Activated CD4-positive, alpha-beta T cell treated with anti-CD3 and anti-CD28 coated beads, Interleukin-2, amount 50 U/mL, for 24 hours (primary cell): Measurements from ENCODE around the gene SLC9A2.

Experiments
- DNase-seq, 2 donors: peaks; one replicate each; pipeline ENCODE4 v3.0.0-alpha.2; 2020; ENCODE audit warnings: low read depth in 1 of 2, low spot score in 1 of 2

Gene SLC9A2

DNA sequence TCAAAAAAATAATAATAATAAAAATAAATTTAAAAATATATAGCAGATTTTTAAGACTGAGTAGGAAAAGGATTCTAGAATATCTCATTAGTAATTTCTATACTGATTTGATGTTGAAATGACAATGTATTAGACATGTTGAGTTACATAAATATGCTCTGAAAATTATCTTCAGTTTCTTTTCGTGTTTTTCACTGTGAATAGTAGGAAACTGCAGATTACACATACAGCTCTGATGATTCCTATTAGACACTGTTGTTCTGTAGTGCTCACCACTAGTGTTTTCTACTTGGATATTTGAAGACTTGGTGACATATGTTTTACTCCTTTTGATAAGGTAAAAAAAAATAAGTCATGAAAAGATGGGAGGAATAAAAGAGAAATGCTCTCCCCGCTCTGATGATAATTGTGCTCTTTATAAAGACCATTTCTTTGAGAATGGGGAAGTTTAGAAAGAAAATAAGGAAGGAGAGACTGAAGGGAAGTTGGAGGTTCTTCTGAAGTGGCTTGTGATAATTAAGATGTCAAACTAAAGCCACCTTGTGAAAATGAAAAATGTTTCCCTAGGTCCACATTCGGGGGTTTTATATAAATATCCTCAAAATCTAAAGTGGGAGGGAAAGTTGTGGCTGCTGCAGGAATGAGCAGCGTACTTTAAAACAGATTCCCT lies 52.9 kb downstream of the SLC9A2 start:
- DNase-seq = no peak

DNA sequence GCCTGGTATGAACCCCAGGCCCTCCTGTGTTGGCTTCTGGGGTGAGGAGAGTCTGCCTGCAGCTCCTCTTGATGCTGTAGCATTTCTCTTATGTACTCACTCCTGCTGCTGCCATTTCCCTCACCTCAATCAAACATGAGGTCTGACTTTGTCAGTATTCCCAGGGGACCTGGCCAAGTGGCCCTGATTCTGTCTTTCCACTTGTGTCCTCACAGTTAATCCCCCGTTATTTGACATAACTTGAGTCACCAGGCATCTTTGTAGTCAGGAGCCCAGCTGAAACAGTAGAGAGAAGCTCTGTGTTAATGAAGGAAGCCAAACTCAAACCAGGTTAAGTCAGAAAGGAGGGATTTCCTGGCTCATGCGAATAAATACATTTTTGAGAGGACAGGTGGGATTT lies 55.0 kb downstream of the SLC9A2 start:
- DNase-seq = no peak

DNA sequence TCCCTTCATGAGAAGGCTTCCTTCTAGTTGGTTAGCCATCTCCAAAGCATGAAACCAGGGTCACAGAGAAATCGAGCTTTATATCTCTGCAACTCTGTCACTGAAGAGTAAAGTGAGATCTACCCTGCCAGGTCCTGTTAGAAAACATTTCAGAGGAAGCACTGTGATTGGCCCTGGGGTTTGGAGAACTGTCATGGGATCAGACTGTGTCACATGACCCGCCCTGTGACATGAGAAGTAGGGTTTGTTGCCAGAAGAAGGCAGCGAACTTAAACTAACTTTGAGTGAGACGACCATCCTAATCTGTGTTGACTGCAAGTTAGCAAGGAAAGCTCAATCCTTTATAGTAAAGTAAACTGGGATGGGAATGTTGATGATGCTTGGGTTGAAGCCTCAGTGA lies 55.5 kb downstream of the SLC9A2 start:
- DNase-seq = no peak

DNA sequence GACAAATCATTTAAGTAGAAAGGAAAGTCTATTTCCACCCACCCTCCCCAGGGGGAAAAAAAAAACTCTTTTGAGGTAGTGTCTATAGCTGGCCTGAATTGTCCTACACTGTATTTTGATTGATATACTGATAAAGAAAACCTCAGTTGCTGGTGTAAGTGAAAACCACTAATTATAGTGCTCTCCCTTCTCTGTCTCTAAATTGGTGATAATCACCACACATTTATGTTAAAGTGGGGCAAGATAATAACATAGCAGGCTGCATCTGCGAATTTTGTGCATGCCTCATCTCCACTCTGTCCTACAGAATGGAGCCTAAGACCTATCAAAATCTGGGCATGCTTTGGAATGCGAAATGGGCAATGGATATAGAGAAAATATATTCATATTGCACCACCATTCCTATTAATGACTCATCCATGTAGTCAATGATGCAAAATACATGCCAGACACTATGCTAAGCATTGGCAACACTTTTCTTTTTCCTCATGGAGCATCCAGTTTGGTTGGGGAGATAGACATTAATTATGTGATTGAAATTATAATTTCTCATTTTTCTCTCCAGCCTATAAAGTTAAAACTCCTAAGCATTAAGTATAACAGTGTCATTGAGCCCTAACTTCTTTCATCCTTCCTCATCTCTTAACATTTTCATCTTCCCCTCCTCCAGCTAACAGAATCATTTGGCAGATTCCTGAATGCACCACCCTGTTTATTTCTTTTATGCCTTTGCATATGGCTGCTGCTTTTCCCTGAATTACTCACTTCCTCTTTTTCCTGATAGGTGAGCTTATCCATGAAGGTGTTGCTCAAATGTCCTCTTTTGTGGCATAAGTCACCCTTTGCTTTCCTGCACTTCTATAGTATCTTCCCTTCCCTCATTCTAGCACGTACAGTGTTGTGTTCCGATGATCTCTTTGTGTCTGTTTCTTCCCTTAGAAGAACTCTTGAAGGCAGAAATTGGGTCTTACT lies 58.2 kb downstream of the SLC9A2 start:
- DNase-seq = no peak

DNA sequence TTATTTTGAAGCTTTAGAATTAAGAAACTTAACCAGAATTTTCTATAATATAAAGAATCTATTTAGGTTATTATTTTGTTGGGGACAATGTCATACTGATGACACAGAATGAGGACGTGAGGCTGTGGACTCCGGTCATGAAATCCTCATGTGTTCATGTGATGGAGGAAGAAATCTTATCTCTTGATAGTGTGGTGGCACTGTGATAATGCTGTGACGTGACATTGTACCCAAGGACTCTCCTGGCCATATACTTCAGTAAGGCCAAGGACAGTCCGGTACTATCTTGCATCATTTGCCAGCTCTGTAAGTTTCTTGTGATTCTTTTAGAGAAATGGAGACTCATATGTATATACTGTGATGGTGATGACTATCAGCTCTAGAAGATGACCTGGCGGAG lies 59.1 kb downstream of the SLC9A2 start:
- no peak for DNase-seq

DNA sequence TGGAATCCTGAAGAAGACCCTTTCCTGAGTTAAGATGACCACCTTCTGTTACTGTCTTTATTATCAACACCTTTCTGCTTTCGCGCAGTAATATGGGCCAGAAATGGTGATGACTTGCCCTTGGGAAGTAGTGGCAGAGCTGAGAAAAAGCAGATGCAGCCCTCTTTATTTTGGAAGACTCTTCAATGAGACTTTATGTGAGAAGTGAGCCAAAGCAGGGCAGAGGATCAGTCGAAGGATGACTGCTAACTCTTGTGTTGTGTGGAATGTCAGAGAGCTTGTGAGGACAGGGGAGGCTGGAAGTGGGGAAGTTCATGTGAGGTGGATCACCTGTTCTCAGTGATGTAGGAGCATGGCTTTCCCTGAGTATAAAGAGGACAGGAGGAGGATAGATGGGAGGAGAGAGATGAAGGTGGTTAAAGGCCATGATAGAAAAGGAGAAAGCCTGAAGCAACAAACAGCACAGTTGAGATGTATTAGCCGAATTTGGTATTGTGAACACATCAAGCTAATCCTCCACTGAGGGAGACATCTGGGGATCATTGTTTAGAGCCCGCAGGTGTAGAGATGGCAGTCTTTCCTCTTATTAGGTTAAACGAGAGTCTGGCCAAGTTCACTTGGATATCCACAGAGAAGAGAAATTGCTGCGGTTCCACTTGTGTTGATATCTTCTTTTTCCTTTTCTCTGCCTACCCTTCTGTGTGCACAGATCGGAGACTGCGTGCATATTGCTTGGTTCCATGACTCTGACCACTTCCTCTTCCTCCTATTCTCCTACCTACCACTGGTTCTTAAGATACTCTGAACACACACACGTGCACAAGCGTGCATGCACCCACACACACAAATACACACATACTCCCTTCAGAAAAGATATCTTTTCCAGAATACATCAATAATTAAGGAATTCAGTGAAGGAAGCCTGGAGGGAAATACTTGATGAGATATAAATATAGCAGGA lies 67.4 kb downstream of the SLC9A2 start:
- DNase-seq = no peak

DNA sequence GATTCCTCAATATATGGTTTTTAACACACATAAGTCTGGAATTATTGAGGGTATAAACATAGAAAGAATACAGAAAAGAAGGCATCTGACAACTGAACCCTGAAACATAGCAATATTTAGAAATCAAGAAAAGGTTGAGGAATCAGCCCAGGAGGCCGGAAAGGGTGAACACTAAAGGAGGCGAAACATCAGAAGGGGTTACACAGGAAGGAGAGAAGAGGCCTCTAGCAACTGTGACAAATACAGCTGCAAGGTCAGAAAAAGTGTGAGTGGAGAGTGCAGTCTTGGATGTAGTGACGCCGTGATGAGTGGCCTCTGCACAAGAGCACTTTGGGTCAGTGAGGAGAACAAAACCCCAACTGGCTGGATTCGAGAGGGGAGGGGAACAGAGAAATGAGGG lies 70.7 kb downstream of the SLC9A2 start:
- DNase-seq = no peak

DNA sequence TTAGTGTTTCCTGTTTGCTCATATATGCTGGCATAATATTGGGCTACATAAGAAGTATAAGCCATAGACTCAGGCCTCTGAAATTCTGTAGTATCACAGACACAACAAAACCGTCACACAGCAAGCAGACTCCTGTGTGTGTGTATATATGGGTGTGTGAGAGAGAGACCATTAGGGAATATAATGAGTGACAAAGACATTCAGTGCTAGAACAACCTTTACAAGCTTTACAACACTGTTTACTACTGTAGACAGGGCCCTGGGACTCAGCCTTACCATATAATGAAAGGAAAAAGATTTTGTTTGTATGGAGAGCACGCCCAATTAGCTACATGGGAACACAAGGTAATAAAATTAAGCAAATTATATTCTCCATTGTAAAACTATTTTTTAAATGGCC lies 77.1 kb downstream of the SLC9A2 start:
- DNase-seq = no peak

DNA sequence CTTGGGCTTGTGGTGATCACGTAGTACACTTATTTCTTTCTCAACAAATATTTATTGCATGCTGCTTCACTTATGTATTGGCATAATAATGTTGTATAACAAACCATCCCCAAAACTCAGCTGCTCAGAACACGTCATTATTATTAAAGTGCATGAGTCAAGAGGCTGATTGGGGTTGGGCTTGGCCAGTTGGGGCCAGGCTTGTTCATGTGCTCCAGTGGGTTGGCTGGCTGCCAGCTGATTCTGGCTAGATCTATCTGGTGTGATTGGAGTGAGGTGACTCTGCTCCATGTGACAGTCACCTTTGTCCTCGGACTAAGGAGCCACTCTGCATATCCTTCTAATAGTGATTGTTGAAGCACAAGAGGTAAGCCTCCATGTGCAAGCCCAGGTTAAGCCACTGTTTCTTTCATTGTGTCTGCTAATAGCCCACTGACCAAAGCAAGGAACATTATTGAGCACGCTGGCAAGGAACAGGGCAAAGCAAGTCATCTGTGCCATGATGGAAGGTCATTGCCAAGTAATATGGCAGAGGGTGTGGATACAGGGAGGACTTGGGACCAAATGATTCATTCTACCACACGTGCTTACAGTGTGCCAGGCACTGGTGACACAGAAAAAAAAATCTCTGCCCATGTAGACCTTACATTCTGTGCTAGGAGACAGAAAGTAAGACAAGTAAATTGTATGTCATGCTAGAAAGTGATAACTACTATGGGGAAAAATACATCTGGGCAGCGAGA lies 79.2 kb downstream of the SLC9A2 start:
- no peak for DNase-seq

DNA sequence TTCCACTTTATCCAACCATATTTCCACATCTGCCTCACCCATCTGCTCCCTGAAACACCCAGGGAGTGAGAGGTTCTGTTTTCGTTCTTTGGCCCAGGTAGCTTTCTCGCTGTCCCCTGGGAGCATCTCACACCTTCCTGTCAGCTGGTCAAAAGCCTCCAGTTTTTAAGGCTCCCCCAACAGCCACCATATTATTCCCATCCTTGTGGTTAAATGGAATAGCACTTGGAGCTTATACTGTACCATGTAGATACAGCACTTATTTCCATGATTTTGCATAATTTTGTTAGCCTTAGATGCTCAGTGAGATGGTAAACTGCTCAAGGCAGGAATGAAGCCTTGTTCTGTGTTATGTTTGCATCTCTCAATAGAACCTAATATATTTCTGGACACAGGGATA lies 84.0 kb downstream of the SLC9A2 start:
- DNase-seq = no peak

DNA sequence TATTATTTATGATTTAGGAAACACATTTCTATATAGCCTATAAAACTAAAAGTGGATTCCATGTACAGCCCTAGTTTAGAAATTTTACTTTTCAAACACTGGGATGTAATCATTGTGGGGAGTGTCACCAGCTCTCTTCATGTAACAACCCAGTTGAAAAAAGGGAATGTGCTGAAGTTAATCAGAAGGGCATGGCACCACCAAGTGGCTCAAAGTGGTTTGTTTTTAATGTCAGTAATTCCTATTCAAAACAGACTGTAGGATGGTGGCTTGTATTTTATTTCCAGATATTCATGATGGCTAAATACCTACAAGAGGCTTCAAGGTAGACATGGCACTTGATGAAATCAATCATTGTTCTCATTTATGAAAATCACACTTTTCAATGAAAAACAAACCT lies 84.4 kb downstream of the SLC9A2 start:
- no peak for DNase-seq

DNA sequence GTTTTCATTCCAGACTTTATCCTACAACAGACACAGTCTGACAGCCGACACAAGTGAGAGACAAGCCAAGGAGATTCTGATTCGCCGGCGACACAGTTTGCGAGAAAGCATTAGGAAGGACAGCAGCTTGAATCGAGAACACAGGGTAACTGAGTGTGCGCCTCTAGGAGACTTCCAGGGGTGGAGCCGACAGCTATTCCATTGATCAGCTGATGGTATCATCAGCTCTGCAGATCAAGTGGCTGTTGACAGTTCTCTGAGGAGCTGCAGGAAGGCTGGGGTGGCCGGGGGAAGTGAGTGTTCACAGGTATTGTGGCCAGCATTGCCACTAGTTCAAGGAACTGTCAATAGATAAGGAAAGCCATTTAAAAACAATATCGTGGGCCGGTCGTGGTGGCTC lies 85.2 kb downstream of the SLC9A2 start:
- DNase-seq = no peak

DNA sequence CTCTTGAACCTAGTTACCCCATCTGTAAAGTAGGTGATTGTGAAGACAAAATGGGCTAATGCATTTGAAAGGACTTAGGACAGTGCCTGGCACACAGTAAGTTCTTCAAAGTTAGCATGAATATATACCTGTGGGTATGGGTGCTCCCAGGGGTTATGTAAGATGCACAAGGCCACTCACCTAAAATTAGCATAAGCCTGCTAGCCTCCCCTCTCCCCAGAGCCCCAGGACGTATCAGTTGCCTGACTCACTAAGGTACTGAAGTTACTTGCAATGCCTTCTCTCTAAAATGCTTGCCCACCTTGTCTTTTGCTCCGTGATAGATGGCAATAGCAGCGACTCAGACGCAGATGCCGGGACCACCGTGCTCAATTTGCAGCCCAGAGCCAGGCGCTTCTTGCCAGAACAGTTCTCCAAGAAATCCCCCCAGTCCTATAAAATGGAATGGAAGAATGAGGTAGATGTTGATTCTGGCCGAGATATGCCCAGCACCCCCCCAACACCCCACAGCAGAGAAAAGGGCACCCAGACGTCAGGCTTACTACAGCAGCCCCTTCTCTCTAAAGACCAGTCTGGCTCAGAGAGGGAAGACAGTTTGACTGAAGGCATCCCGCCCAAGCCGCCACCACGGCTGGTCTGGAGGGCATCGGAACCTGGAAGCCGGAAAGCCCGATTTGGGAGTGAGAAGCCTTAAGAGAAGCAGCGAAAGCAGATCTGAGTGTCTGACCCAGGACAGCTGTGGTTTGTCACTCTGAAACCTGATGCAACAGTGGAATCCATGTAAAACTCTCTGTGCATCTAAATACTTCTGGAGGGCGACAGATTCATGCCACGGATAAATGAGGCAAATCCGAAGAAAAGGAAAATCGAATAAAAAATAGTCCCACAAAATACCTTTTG lies 88.7 kb downstream of the SLC9A2 start:
- no peak for DNase-seq

DNA sequence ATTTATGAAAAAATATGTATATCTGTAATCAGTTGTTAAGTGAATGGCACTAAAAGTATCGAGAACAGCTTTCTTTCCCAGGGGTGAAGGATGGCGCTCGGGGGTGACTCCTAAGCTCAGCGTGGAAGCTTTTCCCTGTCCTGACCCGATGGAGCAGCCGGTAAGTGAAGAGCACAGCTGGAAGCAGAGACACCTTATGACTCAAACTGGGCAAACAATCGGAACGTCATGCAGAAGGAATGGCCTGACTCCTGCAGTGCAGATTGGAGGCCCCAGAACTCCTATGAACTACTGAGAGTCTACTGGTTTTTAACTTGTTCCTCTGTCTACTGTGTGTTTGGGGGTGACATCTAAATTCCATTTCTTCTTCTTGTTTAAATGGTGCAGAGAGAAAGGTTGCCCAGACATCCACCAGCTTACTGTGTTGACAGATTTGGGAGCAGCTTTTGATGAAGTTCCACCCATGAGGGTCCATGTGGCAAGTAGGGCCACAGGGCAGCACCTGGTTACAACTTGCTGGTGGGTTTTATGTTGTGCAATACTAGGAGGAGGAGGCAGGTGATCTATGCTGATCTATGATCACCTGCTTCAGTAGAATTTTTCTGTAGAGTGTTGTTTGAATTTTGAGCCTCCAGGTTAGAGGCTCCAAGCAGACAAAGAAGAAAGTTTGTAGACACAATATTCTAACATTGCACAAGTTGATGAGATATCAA lies 89.7 kb downstream of the SLC9A2 start:
- DNase-seq = no peak

DNA sequence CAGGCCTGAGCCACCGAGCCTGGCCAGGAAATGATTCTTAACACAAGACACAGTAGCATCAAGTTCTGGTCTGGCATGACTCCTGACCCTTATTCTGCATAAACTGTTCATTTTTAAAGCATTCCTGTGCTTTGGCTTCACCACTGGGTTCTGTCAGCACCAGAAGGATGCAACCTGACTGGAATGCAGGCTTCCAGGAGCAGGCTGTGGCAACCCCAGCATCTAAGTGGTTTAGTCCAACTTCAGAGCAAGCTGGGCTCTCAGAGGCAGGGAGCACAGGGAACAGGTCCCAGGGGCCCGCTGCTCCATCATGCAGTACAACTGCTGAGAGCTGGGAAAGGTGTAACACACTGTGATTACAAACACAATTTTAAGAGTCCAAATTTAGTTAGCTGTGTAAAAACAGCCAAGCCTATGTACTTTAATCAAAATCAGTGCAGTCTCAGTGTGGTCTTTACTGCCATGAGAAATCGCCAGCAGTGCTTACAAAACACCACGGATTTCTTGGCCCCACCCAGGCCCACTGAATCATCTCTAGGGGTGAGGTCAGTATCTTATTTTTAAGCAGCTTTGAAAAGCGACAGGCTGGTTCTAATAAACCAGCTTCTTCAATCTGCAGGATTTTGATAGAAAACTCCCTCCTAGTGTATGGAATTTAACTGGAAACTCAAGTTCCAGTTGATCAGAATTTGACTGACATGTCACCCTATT lies 98.1 kb downstream of the SLC9A2 start:
- no peak for DNase-seq

DNA sequence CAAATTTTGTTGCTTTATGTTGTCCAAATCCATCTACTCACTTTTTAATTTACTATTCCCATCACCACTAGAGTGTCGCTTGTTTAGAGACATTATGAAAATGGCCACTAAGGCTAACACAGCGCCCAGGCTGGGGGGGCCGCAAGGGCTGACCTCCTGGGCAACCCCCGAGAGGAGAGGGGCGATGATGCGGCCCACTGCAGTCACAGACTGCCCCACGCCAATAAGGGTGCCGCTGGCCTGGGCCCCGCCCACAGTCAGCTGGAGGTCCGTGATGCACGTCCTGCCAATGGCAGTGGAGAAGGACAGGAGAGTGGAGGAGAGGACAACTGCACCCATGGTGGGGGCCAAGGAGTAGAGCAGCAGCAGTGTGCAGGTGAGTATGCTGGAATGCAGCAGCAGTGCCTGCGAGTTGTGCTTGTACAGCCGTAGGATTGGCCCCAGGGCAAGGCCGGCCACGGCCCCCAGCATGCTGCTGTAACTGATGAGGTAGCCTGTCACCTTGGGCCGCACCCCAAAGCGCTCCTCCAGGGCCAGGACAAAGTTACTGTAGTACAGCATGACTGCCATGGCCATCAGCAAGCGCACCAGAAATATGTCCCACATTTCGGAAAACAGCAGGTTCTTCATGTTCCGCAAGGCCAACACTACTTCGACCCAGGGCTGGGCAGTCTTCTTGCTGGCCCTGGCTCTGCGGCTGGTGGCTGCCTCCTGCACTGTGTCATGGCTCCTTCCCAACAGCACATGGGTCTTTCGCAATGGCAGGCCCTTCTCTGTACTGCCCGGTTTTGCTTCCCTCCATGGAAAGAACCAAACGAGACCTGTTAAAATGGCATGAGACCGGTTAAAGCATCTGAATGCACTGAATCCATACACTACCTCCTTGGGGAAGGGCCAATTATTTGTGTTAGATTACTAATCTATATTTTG lies 99.3 kb downstream of the SLC9A2 start:
- DNase-seq = no peak

DNA sequence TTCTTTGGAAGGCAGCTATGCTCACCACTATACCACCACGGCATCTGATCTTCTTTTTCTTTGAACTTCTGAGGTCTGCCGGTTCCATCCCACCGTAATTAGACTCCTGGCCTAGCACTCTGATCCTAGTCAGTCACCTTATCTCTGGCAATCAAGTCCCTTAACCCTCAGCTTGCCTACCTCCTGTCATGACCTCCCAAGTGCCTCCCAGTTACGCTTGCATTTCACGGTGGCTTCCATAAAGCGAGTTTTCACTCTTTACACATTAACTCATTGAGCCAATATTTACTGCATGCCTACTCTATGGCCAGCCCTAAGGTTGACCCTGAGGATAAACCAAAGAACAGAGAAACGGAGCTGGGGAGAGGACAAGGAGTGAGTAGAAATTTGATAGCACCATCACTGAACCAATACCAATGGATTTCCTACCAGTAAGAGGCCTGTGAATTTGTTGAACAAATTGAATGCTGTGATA lies 104.7 kb downstream of the SLC9A2 start:
- no peak for DNase-seq
